Activated B cell treated with CpG ODN at 0.5 μM for 24 hours (primary cell): Measurements from ENCODE around the gene CCDC61. TPM values are rescaled to one million over a fixed set of nuclear protein-coding genes. Genes with fewer than 3 reads are reported as not detected.
A peak's percentile ranks its signal among the peaks of the same experiment; 100 is the strongest.

Experiments
- ATAC-seq: fragments of 200-7000 bp; cut with Tn5 transposase; one replicate; pipeline ENCODE4 v1.10.0; 2021; ENCODE audit warnings: low read depth, mild to moderate bottlenecking, moderate library complexity
- CTCF ChIA-PET: fragments of 350-600 bp; sonication (Branson Sonifier 250); formaldehyde crosslinking; loops from one replicate; lab custom pipeline; 2021; ENCODE audit warnings: antibody characterized with exemption; lab: Charles Lee
- POLR2A ChIA-PET: fragments of 350-600 bp; sonication (Branson Sonifier 250); formaldehyde crosslinking; loops from one replicate; lab custom pipeline; 2021; ENCODE audit warnings: antibody characterized with exemption; lab: Charles Lee
- DNase-seq: peaks from one replicate; pipeline ENCODE4 v3.0.0; 2022
- H3K27ac Mint-ChIP-seq: one replicate; pipeline ENCODE4 v1.8.0; 2020; ENCODE audit warnings: mixed read lengths
- H3K27me3 Mint-ChIP-seq: one replicate; pipeline ENCODE4 v1.8.0; 2021; ENCODE audit warnings: mixed read lengths
- H3K36me3 Mint-ChIP-seq: one replicate; pipeline ENCODE4 v1.8.0; 2021; ENCODE audit warnings: low read depth, mixed read lengths
- H3K4me1 Mint-ChIP-seq: one replicate; pipeline ENCODE4 v1.8.0; 2021; ENCODE audit warnings: mixed read lengths
- H3K4me3 Mint-ChIP-seq: one replicate; pipeline ENCODE4 v1.8.0; 2020; ENCODE audit warnings: mild to moderate bottlenecking, mixed read lengths
- H3K9me3 Mint-ChIP-seq: one replicate; pipeline ENCODE4 v1.8.0; 2020; ENCODE audit warnings: mixed read lengths
- CTCF ChIP-seq: fragments of 200-600 bp; IDR thresholded peaks from one replicate; pipeline ENCODE4 v1.8.0; 2022; ENCODE audit warnings: antibody characterized with exemption, mild to moderate bottlenecking
- intact Hi-C: fragments of 100-400 bp; cut with micrococcal nuclease; formaldehyde crosslinking; loops from one replicate; pipeline ENCODE4 v1.15.1; 2024
- total RNA-seq: library from RNA; stranded (reverse); gene quantifications from 2 replicates; pipeline ENCODE4 v1.2.3, GENCODE V29; 2022

Gene CCDC61
- total RNA-seq, 1 donor from 2014 or later: 24.9 TPM

- H3K9me3 Mint-ChIP-seq: no peaks in the 10 kb centered on the region
- H3K4me1 Mint-ChIP-seq: peaks cover 5% of the 10 kb centered on the region
- POLR2A ChIA-PET: interaction anchor here (1.0 kb wide), 1 partner anchor 14 kb away, joined by 4 read pairs; the partner anchor contains the start of gene CCDC61
- peak; percentile 86 for TF ChIP-seq CTCF
- H3K36me3 Mint-ChIP-seq: peaks cover 35% of the 10 kb centered on the region
- no peak overlapping the region for H3K27ac Mint-ChIP-seq
- peaks cover 7% of the 10 kb centered on the region for H3K27me3 Mint-ChIP-seq
- DNase-seq (peak; percentile 55), ATAC-seq (peak; percentile 57)
- H3K4me3 Mint-ChIP-seq: no peak overlapping the region
- CTCF ChIA-PET: interaction anchor here (1.0 to 1.9 kb wide), 4 partner anchors 12 to 255 kb away, joined by 3 to 4 read pairs (median 4); partner anchors contain the start of gene SIX5
- intact Hi-C loops: loop anchor here (5.0 kb wide), 1 partner anchor 257 kb away; no protein-coding TSS in a partner anchor
Measured at GRCh38 chr19:46009530-46010510, 14.6 kb downstream of the CCDC61 start.

- intact Hi-C loops: loop anchor here (5.0 kb wide), 1 partner anchor 253 kb away; no protein-coding TSS in a partner anchor
- TF ChIP-seq CTCF: no peak
- Mint-ChIP-seq H3K27me3 (peaks cover 12% of the 10 kb centered on the region), H3K9me3 (no peaks in the 10 kb centered on the region), H3K36me3 (peaks cover 12% of the 10 kb centered on the region), H3K4me3 (peak overlapping the region; percentile 64), H3K4me1 (peaks cover 19% of the 10 kb centered on the region), H3K27ac (no peak overlapping the region)
- CTCF ChIA-PET: no interaction called here
- ATAC-seq: no peak
- DNase-seq: no peak
- POLR2A ChIA-PET: no interaction called here
Measured at GRCh38 chr19:46014534-46014933, 19.3 kb downstream of the CCDC61 start.

GRCh38 chr19:46014941-46015686 is 19.8 kb downstream of the CCDC61 start:
- H3K27ac Mint-ChIP-seq: no peak overlapping the region
- H3K27me3 Mint-ChIP-seq: peaks cover 12% of the 10 kb centered on the region
- intact Hi-C loops: loop anchor here (5.0 kb wide), 2 partner anchors 128 to 252 kb away; partner anchors contain the start of gene IRF2BP1
- DNase-seq (peak; percentile 55), ATAC-seq (peak; percentile 66)
- POLR2A ChIA-PET: no interaction called here
- H3K36me3 Mint-ChIP-seq: peaks cover 11% of the 10 kb centered on the region
- H3K9me3 Mint-ChIP-seq: no peaks in the 10 kb centered on the region
- H3K4me3 Mint-ChIP-seq: peak overlapping the region; percentile 76
- CTCF ChIA-PET: interaction anchor here (2.2 kb wide), 1 partner anchor 13 kb away, joined by 6 read pairs; no protein-coding TSS in a partner anchor
- no peak for TF ChIP-seq CTCF
- peaks cover 19% of the 10 kb centered on the region for H3K4me1 Mint-ChIP-seq

GRCh38 chr19:46015687-46016425 is 20.6 kb downstream of the CCDC61 start:
- Mint-ChIP-seq H3K4me3 (peak overlapping the region; percentile 85), H3K27me3 (peaks cover 12% of the 10 kb centered on the region), H3K27ac (peak overlapping the region; percentile 8), H3K9me3 (no peaks in the 10 kb centered on the region), H3K4me1 (peaks cover 19% of the 10 kb centered on the region), H3K36me3 (peaks cover 6% of the 10 kb centered on the region)
- POLR2A ChIA-PET: interaction anchor here (1.2 to 1.3 kb wide), 2 partner anchors 20 to 113 kb away, joined by 4 to 6 read pairs; partner anchors contain the start of genes CCDC61 and MYPOP
- no peak for TF ChIP-seq CTCF
- peak; percentile 40 for DNase-seq
- intact Hi-C loops: loop anchor here (1.0 to 5.0 kb wide), 6 partner anchors 21 to 247 kb away; partner anchors contain the start of genes CCDC61, IRF2BP1, MYPOP and SIX5
- ATAC-seq: peak; percentile 21
- CTCF ChIA-PET: interaction anchor here (1.2 to 2.2 kb wide), 4 partner anchors 9 to 246 kb away, joined by 4 to 9 read pairs (median 6); partner anchors contain the start of genes FOXA3, SIX5 and SYMPK
